Activated CD8-positive, alpha-beta T cell treated with anti-CD3 and anti-CD28 coated beads for 36 hours (primary cell): Measurements from ENCODE around the gene POLH. TPM values are rescaled to one million over a fixed set of nuclear protein-coding genes. Genes with fewer than 3 reads are reported as not detected.
"Not testable (repeated sequence)": the region's sequence is repeated elsewhere in the genome, so short reads cannot be mapped to it uniquely, and the experiment has no call there.

Experiments
- ATAC-seq: fragments of 200-7000 bp; cut with Tn5 transposase; one replicate; pipeline ENCODE4 v1.10.0; 2021; ENCODE audit warnings: mild to moderate bottlenecking, moderate library complexity
- CTCF ChIA-PET: fragments of 350-600 bp; sonication (Branson Sonifier 250); formaldehyde crosslinking; loops from one replicate; lab custom pipeline; 2021; ENCODE audit warnings: antibody characterized with exemption; lab: Charles Lee
- POLR2A ChIA-PET: fragments of 350-600 bp; sonication (Branson Sonifier 250); formaldehyde crosslinking; loops from one replicate; lab custom pipeline; 2021; ENCODE audit warnings: antibody characterized with exemption; lab: Charles Lee
- DNase-seq: peaks from one replicate; pipeline ENCODE4 v3.0.0-alpha.2; 2020
- H3K27ac Mint-ChIP-seq: one replicate; pipeline ENCODE4 v1.8.0; 2021; ENCODE audit warnings: mild to moderate bottlenecking, mixed read lengths
- H3K27me3 Mint-ChIP-seq: one replicate; pipeline ENCODE4 v1.8.0; 2021; ENCODE audit warnings: mixed read lengths
- H3K36me3 Mint-ChIP-seq: one replicate; pipeline ENCODE4 v1.8.0; 2021; ENCODE audit warnings: low read depth, mixed read lengths
- H3K4me1 Mint-ChIP-seq: one replicate; pipeline ENCODE4 v1.8.0; 2021; ENCODE audit warnings: low read depth, mixed read lengths
- H3K4me3 Mint-ChIP-seq: one replicate; pipeline ENCODE4 v1.8.0; 2021; ENCODE audit warnings: mild to moderate bottlenecking, moderate library complexity, mixed read lengths
- H3K9me3 Mint-ChIP-seq: one replicate; pipeline ENCODE4 v1.8.0; 2021; ENCODE audit warnings: mixed read lengths
- CTCF ChIP-seq: fragments of 200-600 bp; IDR thresholded peaks from one replicate; pipeline ENCODE4 v1.8.0; 2022; ENCODE audit warnings: antibody characterized with exemption, mild to moderate bottlenecking
- intact Hi-C: fragments of 100-400 bp; cut with micrococcal nuclease; formaldehyde crosslinking; loops from one replicate; pipeline ENCODE4 v1.10.0; 2022
- total RNA-seq, 2 experiments: library from RNA; stranded (reverse); gene quantifications; one replicate each; pipeline ENCODE4 v1.2.3, GENCODE V29; 2021

POLH gene
- total RNA-seq, 2 experiments from 2014 or later: 37.9 to 42.1 TPM

DNA sequence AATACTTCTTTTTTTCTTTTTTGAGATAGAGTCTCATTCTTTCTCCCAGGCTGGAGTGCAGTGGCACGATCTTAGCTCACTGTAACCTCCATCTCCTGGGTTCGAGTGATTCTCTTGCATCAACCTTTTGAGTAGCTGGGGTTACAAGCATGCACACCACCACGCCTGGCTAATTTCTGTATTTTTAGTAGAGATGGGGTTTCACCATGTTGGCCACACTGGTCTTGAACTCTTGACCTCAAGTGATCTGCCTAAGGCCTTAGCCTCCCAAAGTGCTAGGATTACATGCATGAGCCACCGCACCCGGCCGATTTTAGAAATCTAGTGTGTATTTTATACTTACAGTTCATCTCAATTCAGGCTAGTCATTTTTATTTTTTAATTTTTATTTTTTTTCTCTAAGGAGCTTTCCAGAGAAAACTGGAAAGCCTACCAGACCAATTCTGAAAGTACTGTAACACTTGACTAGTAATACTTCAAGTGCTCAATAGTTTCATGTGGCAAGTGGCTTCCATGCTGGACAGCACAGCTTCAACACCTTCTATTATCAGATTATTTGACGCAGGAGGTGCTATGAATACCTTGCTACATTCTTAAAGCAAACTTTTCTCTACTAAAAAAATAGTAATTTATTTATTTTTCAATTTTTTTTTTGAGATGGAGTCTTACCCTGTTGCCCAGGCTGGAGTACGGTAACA is 34.1 kb upstream of the POLH start:
- Mint-ChIP-seq H3K9me3 (no peaks in the 10 kb centered on the region), H3K36me3 (peaks cover 56% of the 10 kb centered on the region), H3K27ac (peak overlapping the region; percentile 25), H3K27me3 (no peaks in the 10 kb centered on the region), H3K4me1 (no peaks in the 10 kb centered on the region), H3K4me3 (no peak overlapping the region)
- CTCF ChIA-PET: interaction anchor here (1.0 kb wide), 1 partner anchor 20 kb away, joined by 3 read pairs; no protein-coding TSS in a partner anchor
- intact Hi-C loops: no loop called here
- DNase-seq (no peak), ATAC-seq (no peak)
- POLR2A ChIA-PET: interaction anchor here (1.1 to 1.5 kb wide), 2 partner anchors 9 to 25 kb away, joined by 5 read pairs; partner anchors contain the start of genes POLR1C and YIPF3
- no peak for TF ChIP-seq CTCF

DNA sequence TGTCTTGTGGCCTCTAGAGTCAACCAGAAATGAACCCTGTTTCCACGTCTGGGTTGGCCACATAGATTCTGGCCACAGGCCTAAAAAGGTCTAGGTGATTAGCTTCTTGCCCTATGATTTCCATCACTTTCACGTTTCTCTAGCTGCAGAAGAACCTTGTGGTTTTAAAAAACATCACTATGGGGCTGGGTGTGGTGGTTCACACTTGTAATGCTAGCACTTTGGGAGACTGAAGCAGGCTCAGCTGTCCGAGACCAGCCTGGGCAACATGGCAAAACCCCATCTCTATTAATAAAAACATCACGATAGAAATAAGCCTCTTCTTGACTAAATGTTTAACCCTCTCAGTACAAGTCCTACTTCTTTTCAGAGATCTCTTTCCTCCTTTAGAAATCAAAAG is 31.5 kb upstream of the POLH start:
- no peaks in the 10 kb centered on the region for H3K9me3 Mint-ChIP-seq
- intact Hi-C loops: no loop called here
- CTCF ChIA-PET: interaction anchor here (1.7 kb wide), 1 partner anchor 13 kb away, joined by 4 read pairs; no protein-coding TSS in a partner anchor
- H3K4me3 Mint-ChIP-seq: no peak overlapping the region
- H3K4me1 Mint-ChIP-seq: no peaks in the 10 kb centered on the region
- H3K27ac Mint-ChIP-seq: no peak overlapping the region
- TF ChIP-seq CTCF: no peak
- POLR2A ChIA-PET: interaction anchor here (0.9 to 4.5 kb wide), 7 partner anchors 8 to 29 kb away, joined by 3 to 18 read pairs (median 3); partner anchors contain the start of genes POLR1C and YIPF3
- H3K36me3 Mint-ChIP-seq: peaks cover 59% of the 10 kb centered on the region
- ATAC-seq (no peak), DNase-seq (no peak)
- no peaks in the 10 kb centered on the region for H3K27me3 Mint-ChIP-seq

- H3K4me3 Mint-ChIP-seq: no peak overlapping the region
- no peaks in the 10 kb centered on the region for H3K9me3 Mint-ChIP-seq
- no peak overlapping the region for H3K27ac Mint-ChIP-seq
- TF ChIP-seq CTCF: no peak
- H3K4me1 Mint-ChIP-seq: no peaks in the 10 kb centered on the region
- intact Hi-C loops: no loop called here
- ATAC-seq (no peak), DNase-seq (no peak)
- CTCF ChIA-PET: interaction anchor here (0.7 to 3.5 kb wide), 3 partner anchors 19 to 1559 kb away, joined by 3 to 16 read pairs (median 3); no protein-coding TSS in a partner anchor
- POLR2A ChIA-PET: interaction anchor here (0.8 to 4.5 kb wide), 3 partner anchors 16 to 29 kb away, joined by 3 to 18 read pairs (median 4); partner anchors contain the start of genes POLR1C and YIPF3
- H3K36me3 Mint-ChIP-seq: peaks cover 65% of the 10 kb centered on the region
- H3K27me3 Mint-ChIP-seq: no peaks in the 10 kb centered on the region
Observed at GRCh38 chr6:43547222-43547621, 28.8 kb upstream of the POLH start.

GRCh38 chr6:43557620-43558019 is 18.4 kb upstream of the POLH start:
- H3K9me3 Mint-ChIP-seq, H3K27me3 Mint-ChIP-seq, H3K4me3 Mint-ChIP-seq, CTCF ChIA-PET, H3K27ac Mint-ChIP-seq, DNase-seq, POLR2A ChIA-PET, H3K4me1 Mint-ChIP-seq, ATAC-seq, intact Hi-C loops: not testable (repeated sequence)
- H3K36me3 Mint-ChIP-seq: peaks cover 67% of the 10 kb centered on the region

- no peak for ATAC-seq
- no peak for DNase-seq
- Mint-ChIP-seq H3K9me3 (no peaks in the 10 kb centered on the region), H3K27ac (no peak overlapping the region), H3K36me3 (peaks cover 66% of the 10 kb centered on the region), H3K4me3 (no peak overlapping the region), H3K27me3 (no peaks in the 10 kb centered on the region), H3K4me1 (no peaks in the 10 kb centered on the region)
- CTCF ChIA-PET: interaction anchor here (0.8 kb wide), 1 partner anchor 11 kb away, joined by 3 read pairs; no protein-coding TSS in a partner anchor
- no peak for TF ChIP-seq CTCF
- intact Hi-C loops: no loop called here
- POLR2A ChIA-PET: interaction anchor here (1.2 to 1.8 kb wide), 3 partner anchors 15 to 36 kb away, joined by 3 to 5 read pairs (median 4); no protein-coding TSS in a partner anchor
Observed at GRCh38 chr6:43559328-43559727, 16.7 kb upstream of the POLH start.
